ENCODE measurements around the gene CEP63.

- TF ChIP-seq EZH2 (IDR thresholded peaks at IDR 0.05; ENCODE audit: borderline replicate concordance, insufficient read depth, low read length, poor library complexity, severe bottlenecking) (no peak), CTCF (IDR thresholded peaks at IDR 0.05; ENCODE audit: poor library complexity, severe bottlenecking) (no peak), TAF1 (IDR thresholded peaks at IDR 0.05; ENCODE audit: low read depth) (no peak), EP300 (conservative IDR thresholded peaks at IDR 0.05; ENCODE audit: poor library complexity, severe bottlenecking) (no peak), REST (IDR thresholded peaks at IDR 0.05; ENCODE audit: borderline replicate concordance) (no peak), POLR2AphosphoS5 (IDR thresholded peaks at IDR 0.05) (no peak), SMC3 (conservative IDR thresholded peaks at IDR 0.05; ENCODE audit: poor library complexity) (no peak), RAD21 (conservative IDR thresholded peaks at IDR 0.05) (no peak)
These were observed 125.7 kb downstream of the CEP63 start for GRCh38 chr3:134611516-134611915.
